Myocyte (in vitro differentiated cells): ENCODE measurements around the gene CLCA4. TPM values are rescaled to one million over a fixed set of nuclear protein-coding genes. Genes with fewer than 3 reads are reported as not detected.
"Not testable (repeated sequence)": the region's sequence is repeated elsewhere in the genome, so short reads cannot be mapped to it uniquely, and the experiment has no call there.

ENCODE experiments used
- DNase-seq: peaks from one replicate; pipeline ENCODE4 v3.0.0-alpha.2; 2012; ENCODE audit warnings: low read depth
- polyA plus RNA-seq: library from polyadenylated mRNA; unstranded; fragments of >200 nt; gene quantifications from one replicate; pipeline ENCODE4 v1.2.1, GENCODE V29; 2012; ENCODE audit warnings: missing spikeins
- total RNA-seq: library from RNA; depleted of rRNA; stranded (reverse); fragments of >200 nt; gene quantifications from 2 replicates; pipeline ENCODE4 v1.2.3, GENCODE V29; 2014

CLCA4 gene
- total RNA-seq, result not detected in 2 replicates
- polyA plus RNA-seq, result not detected

- no peak for DNase-seq
Measured at GRCh38 chr1:86546787-86547221, at the start of gene CLCA4. Gene CLCA4 (plus strand): TSS chr1:86547078. CDS start chr1:86547120, 42 bp downstream.

- DNase-seq, result no peak
Measured at GRCh38 chr1:86498281-86498680, 48.6 kb upstream of the CLCA4 start.

- DNase-seq, result no peak
Measured at GRCh38 chr1:86499987-86500593, 46.8 kb upstream of the CLCA4 start.

- no peak for DNase-seq
Measured at GRCh38 chr1:86500714-86501113, 46.2 kb upstream of the CLCA4 start.

GRCh38 chr1:86502125-86502646 is 44.7 kb upstream of the CLCA4 start:
- not testable (repeated sequence) for DNase-seq

- no peak for DNase-seq
Measured at GRCh38 chr1:86502721-86503405, 44.0 kb upstream of the CLCA4 start.

- DNase-seq, result peak; percentile 19
Measured at GRCh38 chr1:86503406-86504136, 43.3 kb upstream of the CLCA4 start.

GRCh38 chr1:86504137-86504479 is 42.8 kb upstream of the CLCA4 start:
- DNase-seq, result no peak

GRCh38 chr1:86504895-86505563 is 41.8 kb upstream of the CLCA4 start:
- DNase-seq, result no peak

GRCh38 chr1:86505564-86505902 is 41.3 kb upstream of the CLCA4 start:
- DNase-seq, result no peak

GRCh38 chr1:86507935-86508582 is 38.8 kb upstream of the CLCA4 start:
- DNase-seq, result peak; percentile 39

- no peak for DNase-seq
Measured at GRCh38 chr1:86508583-86508969, 38.3 kb upstream of the CLCA4 start.

- peak; percentile 16 for DNase-seq
Measured at GRCh38 chr1:86515597-86515996, 31.3 kb upstream of the CLCA4 start.

- DNase-seq, result no peak
Measured at GRCh38 chr1:86516335-86516734, 30.5 kb upstream of the CLCA4 start.

GRCh38 chr1:86517336-86517735 is 29.5 kb upstream of the CLCA4 start:
- no peak for DNase-seq

- DNase-seq, result no peak
Measured at GRCh38 chr1:86520789-86521521, 25.9 kb upstream of the CLCA4 start.

- no peak for DNase-seq
Measured at GRCh38 chr1:86521522-86521891, 25.4 kb upstream of the CLCA4 start.

- DNase-seq, result no peak
Measured at GRCh38 chr1:86522240-86522639, 24.6 kb upstream of the CLCA4 start.

- no peak for DNase-seq
Measured at GRCh38 chr1:86523670-86524354, 23.1 kb upstream of the CLCA4 start.

GRCh38 chr1:86527306-86527705 is 19.6 kb upstream of the CLCA4 start:
- no peak for DNase-seq
